Endothelial cell (in vitro differentiated cells): ENCODE results near the gene ZNF362. TPM values are rescaled to one million over a fixed set of nuclear protein-coding genes. Genes with fewer than 3 reads are reported as not detected.
A peak's percentile ranks its signal among the peaks of the same experiment; 100 is the strongest.

ENCODE experiments used
- DNase-seq: peaks from one replicate; pipeline ENCODE4 v3.0.0; 2021; ENCODE audit warnings: low spot score
- H3K27ac Mint-ChIP-seq: one replicate; pipeline ENCODE4 v1.8.0; 2021; ENCODE audit warnings: mixed read lengths, inconsistent platforms; ENCODE audit not compliant: unreplicated experiment
- H3K27me3 Mint-ChIP-seq: one replicate; pipeline ENCODE4 v1.8.0; 2021; ENCODE audit warnings: mild to moderate bottlenecking, moderate library complexity, mixed read lengths, inconsistent platforms; ENCODE audit not compliant: unreplicated experiment
- H3K36me3 Mint-ChIP-seq: one replicate; pipeline ENCODE4 v1.8.0; 2021; ENCODE audit warnings: mild to moderate bottlenecking, low read depth, mixed read lengths, inconsistent platforms; ENCODE audit not compliant: unreplicated experiment
- H3K4me1 Mint-ChIP-seq: one replicate; pipeline ENCODE4 v1.8.0; 2021; ENCODE audit warnings: mild to moderate bottlenecking, mixed read lengths, inconsistent platforms; ENCODE audit not compliant: unreplicated experiment
- H3K4me3 Mint-ChIP-seq: one replicate; pipeline ENCODE4 v1.8.0; 2021; ENCODE audit warnings: mild to moderate bottlenecking, mixed read lengths, inconsistent platforms; ENCODE audit not compliant: unreplicated experiment
- H3K9me3 Mint-ChIP-seq: one replicate; pipeline ENCODE4 v1.8.0; 2021; ENCODE audit warnings: mixed read lengths, inconsistent platforms; ENCODE audit not compliant: unreplicated experiment
- CTCF ChIP-seq: fragments of 200-600 bp; sonication (generic); IDR thresholded peaks from one replicate; pipeline ENCODE4 v1.5.0; 2021; ENCODE audit warnings: antibody characterized with exemption; ENCODE audit not compliant: unreplicated experiment
- total RNA-seq: library from RNA; stranded (reverse); fragmentation: NEBNext Ultra II Directional; extraction: Animal tissue kit (Norgen Biotek cat#: 25700); gene quantifications from one replicate; pipeline ENCODE4 v1.2.1, GENCODE V29; 2021; ENCODE audit not compliant: unreplicated experiment

The ZNF362 gene
- total RNA-seq, 1 donor from 2014 or later: 70.0 TPM

DNA sequence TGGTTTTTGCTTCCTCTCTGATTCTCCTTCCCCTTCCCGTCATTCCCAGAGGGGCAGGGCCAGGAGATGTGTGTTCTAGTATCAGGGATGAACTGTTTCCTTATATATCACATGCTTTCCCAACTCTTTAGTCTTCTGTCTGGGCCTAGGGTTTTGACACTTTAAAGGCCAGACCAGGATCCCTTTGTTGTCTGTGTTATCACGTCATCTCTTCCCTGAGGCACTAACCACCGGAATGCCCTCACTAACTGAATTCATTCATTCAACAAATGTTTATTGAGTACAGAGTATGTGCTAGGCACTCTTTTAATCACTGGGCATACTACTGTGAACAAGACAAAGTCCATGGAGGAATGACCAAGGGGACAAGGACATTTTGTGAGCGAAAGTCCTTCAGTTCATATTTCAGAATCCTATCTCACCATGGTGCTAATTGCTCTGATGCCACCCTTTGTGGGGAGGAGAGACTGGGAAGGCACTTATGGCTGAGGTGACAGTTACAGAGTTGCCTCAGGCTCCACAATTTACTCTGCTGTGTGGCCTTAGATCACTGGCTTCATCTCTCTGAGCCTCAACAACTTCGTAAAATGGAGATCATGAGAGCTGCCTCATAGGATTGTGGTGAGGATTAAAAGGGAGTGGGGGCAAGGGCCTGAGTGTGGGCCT lies 12.0 kb upstream of the ZNF362 start:
- H3K4me1 Mint-ChIP-seq: peaks cover 10% of the 10 kb centered on the region
- H3K36me3 Mint-ChIP-seq: no peaks in the 10 kb centered on the region
- H3K27ac Mint-ChIP-seq: peak overlapping the region; percentile 22
- TF ChIP-seq CTCF: no peak
- H3K27me3 Mint-ChIP-seq: peaks cover 4% of the 10 kb centered on the region
- no peak overlapping the region for H3K4me3 Mint-ChIP-seq
- H3K9me3 Mint-ChIP-seq: no peaks in the 10 kb centered on the region
- DNase-seq: no peak

GRCh38 chr1:33244809-33245186 lies 11.5 kb upstream of the ZNF362 start:
- no peak for TF ChIP-seq CTCF
- H3K4me3 Mint-ChIP-seq: no peak overlapping the region
- peaks cover 10% of the 10 kb centered on the region for H3K4me1 Mint-ChIP-seq
- no peak overlapping the region for H3K27ac Mint-ChIP-seq
- H3K36me3 Mint-ChIP-seq: peaks cover 3% of the 10 kb centered on the region
- H3K9me3 Mint-ChIP-seq: no peaks in the 10 kb centered on the region
- H3K27me3 Mint-ChIP-seq: peaks cover 4% of the 10 kb centered on the region
- DNase-seq: no peak

- Mint-ChIP-seq H3K4me1 (peaks cover 10% of the 10 kb centered on the region), H3K9me3 (no peaks in the 10 kb centered on the region), H3K4me3 (no peak overlapping the region), H3K27ac (no peak overlapping the region), H3K27me3 (peaks cover 9% of the 10 kb centered on the region), H3K36me3 (peaks cover 7% of the 10 kb centered on the region)
- no peak for TF ChIP-seq CTCF
- no peak for DNase-seq
Observed at GRCh38 chr1:33246171-33246570, 10.1 kb upstream of the ZNF362 start.

DNA sequence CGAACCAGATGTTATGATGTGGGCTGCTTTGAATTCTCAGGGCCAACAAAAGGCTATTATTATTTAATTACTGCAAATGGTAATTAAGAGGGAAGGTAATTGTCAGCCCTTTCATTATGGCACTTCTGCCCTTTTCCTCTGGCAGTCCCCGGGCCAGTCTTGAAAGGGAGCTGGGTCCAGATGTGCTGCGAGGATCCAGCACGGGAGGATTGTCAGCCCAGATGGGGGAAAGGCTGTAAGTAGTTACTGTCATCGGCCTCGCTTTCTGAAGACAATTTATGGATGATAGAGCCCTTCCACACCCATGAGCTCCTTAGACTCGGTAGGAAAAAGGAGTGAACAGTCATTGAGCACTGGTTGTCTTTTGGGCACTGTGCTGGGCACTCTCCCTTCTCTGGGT lies 8.7 kb upstream of the ZNF362 start:
- Mint-ChIP-seq H3K27ac (no peak overlapping the region), H3K9me3 (no peaks in the 10 kb centered on the region), H3K27me3 (peaks cover 9% of the 10 kb centered on the region), H3K4me1 (peaks cover 10% of the 10 kb centered on the region), H3K4me3 (no peak overlapping the region), H3K36me3 (peaks cover 7% of the 10 kb centered on the region)
- no peak for TF ChIP-seq CTCF
- DNase-seq: no peak

GRCh38 chr1:33248244-33248643 lies 8.0 kb upstream of the ZNF362 start:
- peaks cover 9% of the 10 kb centered on the region for H3K27me3 Mint-ChIP-seq
- H3K36me3 Mint-ChIP-seq: peaks cover 7% of the 10 kb centered on the region
- no peaks in the 10 kb centered on the region for H3K9me3 Mint-ChIP-seq
- no peak overlapping the region for H3K4me3 Mint-ChIP-seq
- peaks cover 10% of the 10 kb centered on the region for H3K4me1 Mint-ChIP-seq
- DNase-seq: no peak
- no peak for TF ChIP-seq CTCF
- no peak overlapping the region for H3K27ac Mint-ChIP-seq
